ENCODE data around the gene SV2C. TPM values are rescaled to one million over a fixed set of nuclear protein-coding genes. Genes with fewer than 3 reads are reported as not detected.
A peak's percentile ranks its signal among the peaks of the same experiment; 100 is the strongest.

Gene SV2C
- total and polyA plus RNA-seq, 4 donors = under 0.01 to 0.04 (median 0.03) TPM; not detected in 1

DNA sequence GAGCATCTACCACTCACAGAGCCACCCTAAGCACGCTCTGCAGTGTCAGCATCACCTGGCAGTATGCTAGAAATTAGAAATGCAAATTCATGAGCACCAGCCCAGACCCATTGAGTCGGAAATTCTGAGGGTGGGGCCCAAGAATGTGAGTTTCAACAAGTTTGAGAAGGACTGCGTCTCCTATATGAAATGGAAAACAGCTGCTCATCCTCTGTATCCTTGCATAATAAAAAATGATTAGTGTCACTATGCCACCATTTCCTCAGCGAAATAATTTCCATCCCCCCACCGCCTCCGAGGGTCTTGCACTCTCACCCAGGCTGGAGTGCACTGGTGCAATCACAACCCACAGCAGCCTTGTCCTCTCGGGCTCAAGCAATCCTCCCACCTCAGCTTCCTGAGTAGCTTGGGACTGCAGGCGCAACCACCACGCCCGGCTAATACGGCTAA, 318.6 kb downstream of the SV2C start:
- no peak for DNase-seq (ENCODE audit: low spot score)

More for the DNA sequence above, 318.6 kb downstream of the SV2C start:
- peaks cover under 1 to 35% (median 24%) of the 10 kb centered on the region in 4 donors for H3K4me1 ChIP-seq (ENCODE audit: control insufficient read depth in 4 of 4, insufficient read depth in 4 of 4, low read length in 3 of 4)
- H3K4me3 ChIP-seq (ENCODE audit: low read depth in 1 of 3, low read length in 3 of 3) = peak overlapping the region; percentile 64 to 84 (median 82)
- no peaks in the 10 kb centered on the region for H3K36me3 ChIP-seq (ENCODE audit: control insufficient read depth in 4 of 4, insufficient read depth in 3 of 4, low read depth in 1 of 4, low read length in 3 of 4)
- TF ChIP-seq NR2F2 (IDR thresholded peaks at IDR 0.05) (no peak), HNF4A (conservative IDR thresholded peaks at IDR 0.05) (no peak), SP1 (IDR thresholded peaks at IDR 0.05) (no peak), TAF1 (conservative IDR thresholded peaks at IDR 0.05) (no peak), JUND (IDR thresholded peaks at IDR 0.05) (no peak), GABPA (IDR thresholded peaks at IDR 0.05 in 1 of 2, conservative IDR thresholded peaks at IDR 0.05 in 1 of 2) (no peak), FOXA1 (IDR thresholded peaks at IDR 0.05) (no peak), RXRA (IDR thresholded peaks at IDR 0.05) (no peak), YY1 (IDR thresholded peaks at IDR 0.05) (no peak), ATF3 (IDR thresholded peaks at IDR 0.05) (no peak), EGR1 (IDR thresholded peaks at IDR 0.05; ENCODE audit: low read depth in 2 of 2) (no peak), FOXA2 (IDR thresholded peaks at IDR 0.05) (no peak), RAD21 (IDR thresholded peaks at IDR 0.05) (no peak), HNF4G (IDR thresholded peaks at IDR 0.05) (no peak), ZBTB33 (IDR thresholded peaks at IDR 0.05) (no peak)
- TF ChIP-seq, protein P1, sequence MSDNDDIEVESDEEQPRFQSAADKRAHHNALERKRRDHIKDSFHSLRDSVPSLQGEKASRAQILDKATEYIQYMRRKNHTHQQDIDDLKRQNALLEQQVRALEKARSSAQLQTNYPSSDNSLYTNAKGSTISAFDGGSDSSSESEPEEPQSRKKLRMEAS (IDR thresholded peaks at IDR 0.05) = no peak
- TF ChIP-seq, protein P2, sequence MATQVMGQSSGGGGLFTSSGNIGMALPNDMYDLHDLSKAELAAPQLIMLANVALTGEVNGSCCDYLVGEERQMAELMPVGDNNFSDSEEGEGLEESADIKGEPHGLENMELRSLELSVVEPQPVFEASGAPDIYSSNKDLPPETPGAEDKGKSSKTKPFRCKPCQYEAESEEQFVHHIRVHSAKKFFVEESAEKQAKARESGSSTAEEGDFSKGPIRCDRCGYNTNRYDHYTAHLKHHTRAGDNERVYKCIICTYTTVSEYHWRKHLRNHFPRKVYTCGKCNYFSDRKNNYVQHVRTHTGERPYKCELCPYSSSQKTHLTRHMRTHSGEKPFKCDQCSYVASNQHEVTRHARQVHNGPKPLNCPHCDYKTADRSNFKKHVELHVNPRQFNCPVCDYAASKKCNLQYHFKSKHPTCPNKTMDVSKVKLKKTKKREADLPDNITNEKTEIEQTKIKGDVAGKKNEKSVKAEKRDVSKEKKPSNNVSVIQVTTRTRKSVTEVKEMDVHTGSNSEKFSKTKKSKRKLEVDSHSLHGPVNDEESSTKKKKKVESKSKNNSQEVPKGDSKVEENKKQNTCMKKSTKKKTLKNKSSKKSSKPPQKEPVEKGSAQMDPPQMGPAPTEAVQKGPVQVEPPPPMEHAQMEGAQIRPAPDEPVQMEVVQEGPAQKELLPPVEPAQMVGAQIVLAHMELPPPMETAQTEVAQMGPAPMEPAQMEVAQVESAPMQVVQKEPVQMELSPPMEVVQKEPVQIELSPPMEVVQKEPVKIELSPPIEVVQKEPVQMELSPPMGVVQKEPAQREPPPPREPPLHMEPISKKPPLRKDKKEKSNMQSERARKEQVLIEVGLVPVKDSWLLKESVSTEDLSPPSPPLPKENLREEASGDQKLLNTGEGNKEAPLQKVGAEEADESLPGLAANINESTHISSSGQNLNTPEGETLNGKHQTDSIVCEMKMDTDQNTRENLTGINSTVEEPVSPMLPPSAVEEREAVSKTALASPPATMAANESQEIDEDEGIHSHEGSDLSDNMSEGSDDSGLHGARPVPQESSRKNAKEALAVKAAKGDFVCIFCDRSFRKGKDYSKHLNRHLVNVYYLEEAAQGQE (IDR thresholded peaks at IDR 0.05) = no peak
- TF ChIP-seq, protein P3, sequence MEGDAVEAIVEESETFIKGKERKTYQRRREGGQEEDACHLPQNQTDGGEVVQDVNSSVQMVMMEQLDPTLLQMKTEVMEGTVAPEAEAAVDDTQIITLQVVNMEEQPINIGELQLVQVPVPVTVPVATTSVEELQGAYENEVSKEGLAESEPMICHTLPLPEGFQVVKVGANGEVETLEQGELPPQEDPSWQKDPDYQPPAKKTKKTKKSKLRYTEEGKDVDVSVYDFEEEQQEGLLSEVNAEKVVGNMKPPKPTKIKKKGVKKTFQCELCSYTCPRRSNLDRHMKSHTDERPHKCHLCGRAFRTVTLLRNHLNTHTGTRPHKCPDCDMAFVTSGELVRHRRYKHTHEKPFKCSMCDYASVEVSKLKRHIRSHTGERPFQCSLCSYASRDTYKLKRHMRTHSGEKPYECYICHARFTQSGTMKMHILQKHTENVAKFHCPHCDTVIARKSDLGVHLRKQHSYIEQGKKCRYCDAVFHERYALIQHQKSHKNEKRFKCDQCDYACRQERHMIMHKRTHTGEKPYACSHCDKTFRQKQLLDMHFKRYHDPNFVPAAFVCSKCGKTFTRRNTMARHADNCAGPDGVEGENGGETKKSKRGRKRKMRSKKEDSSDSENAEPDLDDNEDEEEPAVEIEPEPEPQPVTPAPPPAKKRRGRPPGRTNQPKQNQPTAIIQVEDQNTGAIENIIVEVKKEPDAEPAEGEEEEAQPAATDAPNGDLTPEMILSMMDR (IDR thresholded peaks at IDR 0.05; ENCODE audit: low read depth, low read length, missing input control) = no peak
- H3K9ac ChIP-seq (ENCODE audit: low read depth in 1 of 2, low read length in 2 of 2) = peak overlapping the region in 1 of 2 donors; percentile 85
- WGBS = 31% methylated on average over 11 of the region's 11 CpGs
- peak overlapping the region; percentile 94 to 95 for H3K27ac ChIP-seq (ENCODE audit: low read depth in 1 of 2, low read length in 2 of 2)
- H3K27me3 ChIP-seq (ENCODE audit: control insufficient read depth in 4 of 4, insufficient read depth in 4 of 4, low read length in 3 of 4) = no peaks in the 10 kb centered on the region
- H3K9me3 ChIP-seq (ENCODE audit: control insufficient read depth in 4 of 4, low read length in 3 of 4) = no peaks in the 10 kb centered on the region

Measured in liver (tissue), 9 donors.